Heart left ventricle (tissue), 13 donors: ENCODE results near the gene NISCH.

Experiments used
- POLR2A ChIP-seq, 2 donors: fragments of 450-650 bp; IDR thresholded peaks; one replicate each; pipeline ENCODE4 v1.6.1; 2017; ENCODE audit warnings: antibody characterized with exemption in 2 of 2, mild to moderate bottlenecking in 2 of 2, moderate library complexity in 2 of 2
- TF ChIP-seq, protein P1 (sequence below), 12 donors: fragments of 200-600 bp; sonication (generic) in 4 of 12; IDR thresholded peaks; one replicate each; pipeline versions ENCODE4 v1.5.0 to v1.8.0; 2018 to 2022; ENCODE audit warnings: antibody characterized with exemption in 12 of 12, mild to moderate bottlenecking in 5 of 12
- donor health status: ischemic (EF 13 %, LVEDD 7.1; RV severe dilation, severe dysfunction).
- donor health status: DM: no; HTN: yes; CAD: no.
- donor health status: DM: no; HTN: no; CAD: no.
- donor health status: ischemic (EF 25% LVEDD 6.9; RV normal size, moderate dysfunction).
- donor health status: ischemic (EF 25% LVEDD 5.7; RV mildly dilated, moderate dysfunction).
- donor health status: ischemic (EF 35%, LVEDD 5.7; RV mildly dilated, moderate dysfunction).
- donor health status: nonischemic (EF 11% LVEDD 7.7; RV severe dilation, severe dysfunction).
- donor health status: DM: yes; HTN: yes; CAD: no.
- donor health status: PGD.
- donor health status: ischemic (EF 29% LVEDD 5.4; RV normal size, mild dysfunction).
- donor health status: nonischemic (EF 23%, LVEDD 6.1; RV moderate dilation, normal function).

DNA sequence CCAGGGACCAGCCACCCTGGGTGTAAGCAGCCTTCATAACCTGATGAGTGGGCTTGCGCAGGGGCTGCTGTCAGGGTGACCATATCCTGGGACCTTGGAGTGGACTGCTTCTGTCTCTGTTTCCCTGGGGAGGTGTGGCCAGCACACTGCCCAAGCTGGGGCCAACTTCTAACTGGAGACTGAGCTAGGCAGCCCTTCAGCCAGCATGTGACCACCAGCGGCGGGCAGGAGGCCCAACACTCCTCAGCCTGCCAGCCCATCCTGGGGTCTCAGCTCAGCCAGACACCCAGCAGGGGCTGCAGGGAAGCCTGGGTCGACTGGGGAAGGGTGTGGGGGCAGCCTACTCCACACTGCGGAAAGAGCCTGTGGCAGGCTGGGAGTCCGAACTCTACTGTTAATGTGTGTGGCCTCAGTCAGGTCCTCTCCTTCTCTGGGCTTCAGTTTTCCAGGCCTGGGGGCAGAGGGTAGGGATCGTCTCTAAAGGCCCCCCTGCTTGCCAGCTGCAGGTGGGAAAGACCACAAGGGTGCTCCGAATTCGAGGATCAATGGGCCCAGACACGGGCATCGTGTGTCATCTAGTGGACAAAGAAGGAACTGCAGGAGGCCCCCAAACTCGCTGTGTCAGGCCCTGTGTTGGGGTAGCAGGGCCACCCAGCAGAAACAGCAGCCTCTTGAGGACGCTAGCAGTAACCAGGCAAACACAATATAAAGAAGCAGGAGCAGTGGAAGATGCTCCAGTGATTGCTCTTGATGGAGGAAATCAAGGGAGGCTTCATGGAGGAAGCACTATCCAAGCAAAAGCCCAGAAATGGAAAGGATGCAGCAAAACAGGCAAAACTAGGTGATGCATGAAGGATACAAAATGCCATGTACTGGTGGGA lies 8.5 kb upstream of the NISCH start:
- TF ChIP-seq POLR2A (IDR thresholded peaks at IDR 0.05): peak in 1 of 2 donors; percentile 16
- TF ChIP-seq, protein P1, sequence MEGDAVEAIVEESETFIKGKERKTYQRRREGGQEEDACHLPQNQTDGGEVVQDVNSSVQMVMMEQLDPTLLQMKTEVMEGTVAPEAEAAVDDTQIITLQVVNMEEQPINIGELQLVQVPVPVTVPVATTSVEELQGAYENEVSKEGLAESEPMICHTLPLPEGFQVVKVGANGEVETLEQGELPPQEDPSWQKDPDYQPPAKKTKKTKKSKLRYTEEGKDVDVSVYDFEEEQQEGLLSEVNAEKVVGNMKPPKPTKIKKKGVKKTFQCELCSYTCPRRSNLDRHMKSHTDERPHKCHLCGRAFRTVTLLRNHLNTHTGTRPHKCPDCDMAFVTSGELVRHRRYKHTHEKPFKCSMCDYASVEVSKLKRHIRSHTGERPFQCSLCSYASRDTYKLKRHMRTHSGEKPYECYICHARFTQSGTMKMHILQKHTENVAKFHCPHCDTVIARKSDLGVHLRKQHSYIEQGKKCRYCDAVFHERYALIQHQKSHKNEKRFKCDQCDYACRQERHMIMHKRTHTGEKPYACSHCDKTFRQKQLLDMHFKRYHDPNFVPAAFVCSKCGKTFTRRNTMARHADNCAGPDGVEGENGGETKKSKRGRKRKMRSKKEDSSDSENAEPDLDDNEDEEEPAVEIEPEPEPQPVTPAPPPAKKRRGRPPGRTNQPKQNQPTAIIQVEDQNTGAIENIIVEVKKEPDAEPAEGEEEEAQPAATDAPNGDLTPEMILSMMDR (IDR thresholded peaks at IDR 0.05): peak in 11 of 12 donors; percentile 99 to 100 (median 100)
